Hypothalamus (tissue), 51 donors: ENCODE results near the gene RAD9A.
"Not testable (repeated sequence)": the region's sequence is repeated elsewhere in the genome, so short reads cannot be mapped to it uniquely, and the experiment has no call there.

ENCODE experiments used
- DNase-seq, 51 donors: peaks; one replicate each; lab custom pipeline; 2025; lab: John Stamatoyannopoulos, UW

Gene RAD9A

DNA sequence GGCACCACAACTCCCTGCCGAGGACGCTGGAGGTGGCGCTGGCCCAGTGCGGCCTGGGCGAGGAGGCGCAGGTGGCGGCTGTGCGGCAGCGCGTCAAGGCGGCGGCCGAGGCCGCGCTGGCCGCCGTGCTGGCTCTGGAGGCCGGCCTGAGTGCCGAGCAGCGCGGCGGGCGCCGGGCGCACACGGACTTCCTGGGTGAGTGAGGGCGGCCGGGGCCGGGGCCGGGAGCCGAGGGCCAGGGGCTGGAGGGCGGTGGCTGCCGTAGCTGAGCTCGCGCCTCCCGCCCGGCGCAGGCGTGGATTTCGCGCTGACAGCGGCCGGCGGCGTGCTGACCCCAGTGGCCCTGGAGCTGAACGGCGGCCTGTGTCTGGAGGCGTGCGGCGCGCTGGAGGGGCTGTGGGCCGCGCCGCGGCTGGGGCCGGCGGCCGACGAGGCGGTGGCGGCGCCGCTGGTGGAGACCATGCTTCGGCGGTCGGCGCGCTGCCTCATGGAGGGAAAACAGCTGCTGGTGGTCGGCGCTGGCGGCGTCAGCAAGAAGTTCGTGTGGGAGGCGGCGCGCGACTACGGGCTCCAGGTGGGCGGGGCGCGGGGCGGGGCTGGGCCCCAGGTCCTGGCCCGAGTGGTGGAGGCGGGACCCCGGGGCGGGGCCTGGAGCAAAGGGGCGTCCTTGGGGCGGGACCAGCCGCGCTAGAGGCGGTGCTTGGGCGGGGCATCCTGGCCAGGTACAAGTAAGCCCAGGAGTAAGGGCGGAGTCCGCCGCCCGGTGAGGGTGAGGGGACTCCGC, 29.1 kb downstream of the RAD9A start:
- peak in 50 of 51 donors; percentile 41 to 95 (median 85) for DNase-seq

DNA sequence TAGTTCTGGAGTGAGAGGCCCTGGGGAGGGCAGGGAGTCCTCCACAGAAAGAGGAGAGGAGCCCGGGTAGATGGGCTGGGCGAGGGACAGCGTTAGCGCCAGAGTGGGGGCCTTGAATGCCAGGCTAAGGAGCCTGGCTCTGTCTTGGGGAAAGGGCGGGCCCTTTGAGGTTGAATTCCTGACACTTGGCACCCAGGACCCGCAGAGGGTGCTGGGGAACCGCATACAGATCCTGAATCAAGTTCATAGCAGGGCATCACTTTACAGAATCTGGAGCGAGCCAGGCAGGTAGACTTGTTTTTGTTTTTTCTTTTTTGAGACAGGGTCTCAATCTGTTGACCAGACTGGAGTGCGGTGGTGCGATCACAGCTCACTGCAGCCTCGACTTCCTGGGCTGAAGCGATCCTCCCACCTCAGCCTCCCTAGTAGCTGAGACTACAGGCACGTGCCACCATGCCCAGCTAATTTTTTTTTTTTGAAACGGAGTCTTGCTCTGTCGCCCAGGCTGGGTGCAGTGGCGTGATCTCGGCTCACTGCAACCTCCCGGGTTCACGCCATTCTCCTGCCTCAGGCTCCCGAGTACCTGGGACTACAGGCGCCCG, 29.7 kb downstream of the RAD9A start:
- no peak for DNase-seq

DNA sequence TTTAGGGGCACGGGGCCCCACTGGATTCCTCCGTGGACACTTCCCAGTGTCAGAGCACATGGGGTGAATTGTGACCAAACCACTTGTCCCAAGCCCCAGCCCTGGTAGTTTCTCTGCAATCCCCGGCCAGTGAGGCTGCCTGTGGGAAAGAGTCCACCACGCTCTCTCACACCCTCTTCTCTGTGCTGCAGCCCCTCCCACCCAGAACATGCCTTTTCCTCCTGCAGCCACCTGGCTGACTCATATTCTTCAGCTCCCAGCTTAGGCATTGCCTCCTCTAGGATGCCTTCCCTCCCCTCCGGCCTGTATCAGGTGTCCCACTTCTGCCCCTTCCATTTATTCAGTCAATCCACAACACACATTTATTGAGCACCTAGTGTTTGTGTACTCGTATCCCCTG, 31.1 kb downstream of the RAD9A start:
- DNase-seq, result no peak

DNA sequence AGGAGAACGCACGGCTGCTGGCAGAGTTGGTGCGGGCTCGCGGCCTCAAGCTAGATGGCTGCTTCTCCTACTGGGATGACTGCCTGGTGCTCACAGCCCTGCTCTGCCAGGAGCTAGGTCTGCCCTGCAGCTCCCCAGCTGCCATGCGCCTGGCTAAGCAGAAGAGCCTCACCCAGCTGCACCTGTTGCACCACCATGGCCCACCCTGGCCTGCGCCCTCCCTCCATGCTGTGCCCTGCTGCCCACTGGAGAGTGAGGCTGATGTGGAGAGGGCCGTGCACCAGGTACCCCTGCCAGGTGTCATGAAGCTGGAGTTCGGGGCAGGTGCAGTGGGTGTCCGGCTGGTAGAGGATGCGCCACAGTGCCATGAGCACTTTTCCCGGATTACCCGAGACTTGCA, 31.7 kb downstream of the RAD9A start:
- no peak for DNase-seq

DNA sequence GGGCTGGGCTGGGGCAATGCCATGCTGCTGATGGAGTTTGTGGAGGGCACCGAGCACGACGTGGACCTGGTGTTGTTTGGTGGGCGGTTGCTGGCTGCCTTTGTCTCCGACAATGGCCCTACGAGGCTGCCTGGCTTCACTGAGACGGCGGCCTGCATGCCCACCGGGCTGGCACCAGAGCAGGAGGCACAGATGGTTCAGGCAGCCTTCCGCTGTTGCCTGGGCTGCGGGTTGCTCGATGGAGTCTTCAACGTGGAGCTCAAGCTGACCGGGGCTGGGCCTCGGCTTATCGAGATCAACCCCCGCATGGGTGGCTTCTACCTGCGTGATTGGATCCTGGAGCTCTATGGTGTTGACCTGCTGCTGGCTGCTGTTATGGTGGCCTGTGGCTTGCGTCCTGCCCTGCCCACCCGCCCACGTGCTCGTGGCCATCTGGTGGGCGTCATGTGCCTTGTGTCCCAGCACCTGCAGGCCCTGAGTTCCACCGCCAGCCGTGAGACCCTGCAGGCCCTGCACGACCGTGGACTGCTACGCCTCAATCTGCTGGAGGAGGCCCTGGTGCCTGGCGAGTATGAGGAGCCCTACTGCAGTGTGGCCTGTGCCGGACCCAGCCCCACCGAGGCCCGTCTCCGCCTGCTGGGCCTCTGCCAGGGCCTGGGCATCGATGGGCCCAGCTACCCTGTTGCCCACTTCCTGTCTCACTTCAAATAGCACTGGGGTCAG, 32.3 kb downstream of the RAD9A start:
- no peak for DNase-seq

DNA sequence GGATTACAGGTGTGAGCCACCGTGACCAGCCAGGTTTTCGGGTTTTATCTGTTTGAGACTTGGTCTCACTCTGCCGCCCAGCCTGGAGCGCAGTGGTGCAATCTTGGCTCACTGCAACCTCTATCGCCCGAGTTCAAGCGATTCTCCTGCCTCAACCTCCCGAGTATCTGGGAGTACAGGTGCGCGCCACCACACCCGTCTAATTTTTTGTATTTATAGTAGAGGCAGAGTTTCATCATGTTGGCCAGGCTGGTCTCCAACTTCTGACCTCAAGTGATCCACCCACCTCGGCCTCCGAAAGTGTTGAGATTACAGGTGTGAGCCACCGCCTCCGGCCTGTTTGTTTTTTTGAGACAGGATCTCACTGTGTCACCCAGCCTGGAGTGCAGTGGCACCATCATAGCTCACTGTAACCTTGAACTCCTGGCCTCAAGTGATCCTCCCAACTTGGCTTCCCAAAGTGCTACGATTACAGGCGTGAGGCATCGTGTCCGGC, 35.6 kb downstream of the RAD9A start:
- DNase-seq, result not testable (repeated sequence)

DNA sequence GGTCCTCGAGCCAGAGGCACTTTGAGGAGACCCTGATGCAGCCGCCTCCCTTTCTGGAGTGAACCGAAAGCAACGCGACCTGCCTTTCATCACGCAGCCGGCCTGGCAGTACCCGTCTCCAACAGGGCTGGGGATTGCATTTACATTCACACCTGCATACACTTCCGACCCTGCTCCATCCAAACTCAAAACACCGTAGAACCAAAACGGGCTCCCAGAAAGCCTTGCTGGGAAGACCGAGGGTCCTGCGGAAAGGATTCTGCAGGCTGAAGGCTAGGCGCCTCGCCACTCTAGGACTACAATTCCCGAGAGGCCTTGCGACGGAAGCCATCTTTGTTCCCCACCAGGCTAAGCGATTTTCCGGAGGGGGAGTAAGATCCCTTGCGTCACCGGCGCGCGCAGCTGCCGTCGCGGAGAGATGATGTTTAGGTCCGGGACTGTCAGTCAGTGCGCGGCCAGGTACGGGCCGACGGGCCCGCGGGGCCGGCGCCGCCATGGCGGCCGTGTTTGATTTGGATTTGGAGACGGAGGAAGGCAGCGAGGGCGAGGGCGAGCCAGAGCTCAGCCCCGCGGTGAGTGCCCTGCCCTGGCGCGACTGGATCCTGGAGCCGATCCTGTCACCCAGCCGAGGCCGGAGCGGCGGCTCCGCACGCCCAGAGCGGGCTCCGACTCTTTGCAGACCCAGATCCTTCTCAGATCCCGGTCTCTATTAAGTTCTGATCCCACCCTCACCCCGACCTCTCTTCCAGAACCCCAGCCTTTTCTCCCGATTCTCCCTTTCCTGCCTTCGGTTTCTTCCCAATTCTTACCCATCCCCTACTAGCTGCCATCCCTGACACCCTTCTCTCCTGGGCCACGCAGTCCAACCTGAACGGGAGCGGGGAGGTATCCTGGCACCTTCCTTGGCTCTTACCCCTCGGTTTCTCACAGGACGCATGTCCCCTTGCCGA, 36.5 kb downstream of the RAD9A start, which contains the start of gene RPS6KB2:
Gene RPS6KB2 (plus strand): TSS at position 443 of the 950 bp plus-strand sequence. CDS start 52 bp downstream, at position 495.
- DNase-seq, result peak; percentile 81 to 100 (median 97)

DNA sequence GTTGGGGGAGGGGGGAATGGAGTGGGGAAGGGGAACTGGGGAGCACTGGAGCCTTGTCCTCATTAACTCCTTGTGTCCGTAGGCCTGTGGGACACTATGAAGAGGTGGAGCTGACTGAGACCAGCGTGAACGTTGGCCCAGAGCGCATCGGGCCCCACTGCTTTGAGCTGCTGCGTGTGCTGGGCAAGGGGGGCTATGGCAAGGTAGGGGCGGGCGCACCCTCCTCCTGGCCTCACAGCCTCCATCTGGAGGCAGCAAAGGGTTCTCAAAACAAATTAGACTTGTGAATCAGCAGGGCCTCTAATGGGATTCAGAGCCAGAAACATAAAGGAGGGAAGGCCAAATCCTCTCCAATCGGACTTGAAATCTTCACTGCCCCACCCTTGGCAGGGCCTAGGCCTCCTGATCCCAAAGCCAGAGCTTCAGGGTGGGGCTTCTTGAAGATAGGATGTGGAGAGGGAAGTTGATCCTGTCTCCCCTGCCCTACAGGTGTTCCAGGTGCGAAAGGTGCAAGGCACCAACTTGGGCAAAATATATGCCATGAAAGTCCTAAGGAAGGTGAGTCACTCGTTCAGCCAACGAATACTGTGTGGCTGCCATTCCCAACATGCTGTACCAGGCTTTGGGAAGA, 37.4 kb downstream of the RAD9A start:
- no peak for DNase-seq

DNA sequence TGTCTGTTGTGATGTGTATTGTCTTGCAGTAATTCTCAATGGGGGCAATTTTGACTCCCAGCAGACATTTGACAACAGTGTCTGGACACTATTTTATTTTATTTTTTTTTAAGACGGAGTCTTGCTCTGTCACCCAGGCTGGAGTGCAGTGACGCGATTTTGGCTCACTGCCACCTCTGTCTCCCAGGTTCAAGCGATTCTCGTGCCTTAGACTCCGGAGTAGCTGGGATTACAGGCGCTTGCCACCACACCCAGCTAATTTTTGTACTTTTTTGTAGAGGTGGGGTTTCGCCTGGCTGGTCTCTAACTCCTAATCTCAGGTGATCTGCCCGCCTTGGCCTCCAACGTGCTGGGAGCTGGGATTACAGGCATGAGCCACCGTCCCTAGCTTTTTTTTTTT, 37.9 kb downstream of the RAD9A start:
- DNase-seq, result no peak

DNA sequence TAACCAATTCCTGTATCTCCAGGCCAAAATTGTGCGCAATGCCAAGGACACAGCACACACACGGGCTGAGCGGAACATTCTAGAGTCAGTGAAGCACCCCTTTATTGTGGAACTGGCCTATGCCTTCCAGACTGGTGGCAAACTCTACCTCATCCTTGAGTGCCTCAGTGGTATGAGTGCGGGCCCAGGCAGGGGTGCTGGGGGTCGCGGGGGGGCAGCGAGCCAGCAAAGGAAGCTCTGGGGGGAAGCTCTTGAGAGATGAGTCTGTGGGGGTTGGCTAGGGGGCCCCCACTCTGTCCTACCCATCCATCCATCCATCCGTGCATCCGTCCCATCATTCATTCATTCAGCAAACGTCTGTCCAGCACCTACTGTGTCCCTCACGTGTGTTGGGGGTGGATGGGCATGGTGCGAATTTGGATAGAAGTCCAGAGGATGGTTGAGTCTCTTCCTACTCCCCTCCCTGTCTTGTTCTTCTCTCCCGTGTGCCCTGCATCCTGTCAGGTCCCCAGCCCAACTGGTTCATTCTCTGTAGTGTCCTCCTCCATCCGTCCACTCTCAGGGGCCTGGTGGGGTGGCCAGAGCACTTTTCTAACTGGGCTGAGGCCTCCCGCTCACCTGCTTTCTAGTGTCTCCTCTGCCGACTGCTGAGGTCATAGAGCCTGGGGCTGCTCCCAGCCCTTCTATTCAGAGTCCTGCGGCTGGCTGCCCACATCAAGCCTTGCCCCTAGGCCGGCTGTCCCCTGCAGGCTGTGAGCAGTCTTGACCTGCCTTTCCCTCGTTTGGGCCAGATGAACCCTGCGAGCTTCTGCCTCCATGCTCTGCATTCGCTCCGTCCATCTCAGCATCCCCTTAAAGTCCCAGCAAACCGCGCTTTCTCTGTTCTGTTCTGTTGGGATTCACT, 39.8 kb downstream of the RAD9A start:
- no peak for DNase-seq

DNA sequence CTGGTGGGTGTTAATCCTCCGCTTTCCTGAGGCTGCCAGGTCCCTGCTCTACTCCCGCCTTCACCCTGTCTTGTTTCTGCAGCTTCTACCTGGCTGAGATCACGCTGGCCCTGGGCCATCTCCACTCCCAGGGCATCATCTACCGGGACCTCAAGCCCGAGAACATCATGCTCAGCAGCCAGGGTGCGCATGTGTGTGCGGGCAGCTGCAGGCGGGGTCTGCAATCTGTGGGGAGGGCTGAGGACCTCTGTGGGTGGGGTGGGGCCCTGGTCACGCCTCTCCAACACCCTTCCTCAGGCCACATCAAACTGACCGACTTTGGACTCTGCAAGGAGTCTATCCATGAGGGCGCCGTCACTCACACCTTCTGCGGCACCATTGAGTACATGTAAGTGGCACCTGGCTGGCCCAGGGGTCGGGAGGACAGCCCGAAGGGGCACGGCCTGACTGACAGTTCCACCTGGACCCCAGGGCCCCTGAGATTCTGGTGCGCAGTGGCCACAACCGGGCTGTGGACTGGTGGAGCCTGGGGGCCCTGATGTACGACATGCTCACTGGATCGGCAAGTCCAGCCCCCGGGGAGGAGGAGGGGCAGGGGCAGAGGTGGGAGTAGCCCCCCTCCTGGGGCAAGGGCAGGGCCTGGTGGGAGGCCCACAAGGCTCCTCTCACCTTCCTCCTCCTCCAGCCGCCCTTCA, 41.0 kb downstream of the RAD9A start:
- no peak for DNase-seq

DNA sequence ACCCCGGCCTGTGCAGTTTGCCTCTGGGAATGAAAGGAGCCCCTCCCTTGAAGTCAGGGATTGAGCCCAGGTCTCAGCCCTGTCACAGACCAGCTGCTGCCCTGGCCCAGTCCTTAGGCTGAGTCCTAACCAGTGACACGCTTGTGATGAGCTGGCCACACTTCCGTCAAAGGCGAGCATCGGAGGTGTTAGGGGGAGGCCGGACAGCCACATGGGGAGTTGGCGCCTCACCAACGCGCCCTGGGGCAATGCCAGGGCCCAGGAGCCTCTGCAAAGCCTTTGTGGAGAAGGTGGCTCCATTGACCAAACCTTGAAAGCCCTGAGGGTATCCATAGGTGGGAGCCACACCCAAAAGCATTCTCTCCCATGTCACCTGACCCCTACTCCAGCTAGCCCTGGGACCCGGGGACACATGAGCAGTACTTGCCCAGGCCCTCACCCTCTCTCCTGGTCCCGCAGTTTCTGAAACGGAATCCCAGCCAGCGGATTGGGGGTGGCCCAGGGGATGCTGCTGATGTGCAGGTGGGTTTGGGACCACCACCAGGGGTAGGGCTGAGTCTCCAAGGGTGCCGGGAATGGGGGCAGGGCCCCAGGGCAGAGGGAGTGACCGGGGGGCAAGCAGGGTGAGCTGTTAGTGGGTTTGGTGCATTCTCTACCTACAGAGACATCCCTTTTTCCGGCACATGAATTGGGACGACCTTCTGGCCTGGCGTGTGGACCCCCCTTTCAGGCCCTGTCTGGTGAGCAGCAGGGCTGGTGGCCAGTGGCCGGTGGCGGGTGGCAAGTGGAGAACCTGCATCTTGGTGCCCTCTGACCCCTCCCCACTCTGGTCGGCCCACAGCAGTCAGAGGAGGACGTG, 42.0 kb downstream of the RAD9A start:
- no peak for DNase-seq

DNA sequence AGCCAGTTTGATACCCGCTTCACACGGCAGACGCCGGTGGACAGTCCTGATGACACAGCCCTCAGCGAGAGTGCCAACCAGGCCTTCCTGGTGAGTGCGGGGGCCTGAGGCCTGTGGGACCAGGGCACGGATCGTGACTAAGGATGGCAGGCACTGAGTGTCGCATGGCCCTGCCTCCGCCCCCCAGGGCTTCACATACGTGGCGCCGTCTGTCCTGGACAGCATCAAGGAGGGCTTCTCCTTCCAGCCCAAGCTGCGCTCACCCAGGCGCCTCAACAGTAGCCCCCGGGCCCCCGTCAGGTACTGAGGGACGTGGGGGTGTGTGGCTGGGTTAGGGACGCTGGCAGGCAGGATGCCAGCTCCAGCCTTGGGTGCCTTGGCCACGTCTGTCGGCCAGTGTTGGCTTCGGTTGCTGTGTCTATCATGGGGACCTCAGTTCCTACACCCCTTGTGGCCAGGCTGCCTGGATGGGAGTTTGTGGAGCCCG, 42.7 kb downstream of the RAD9A start:
- no peak for DNase-seq

DNA sequence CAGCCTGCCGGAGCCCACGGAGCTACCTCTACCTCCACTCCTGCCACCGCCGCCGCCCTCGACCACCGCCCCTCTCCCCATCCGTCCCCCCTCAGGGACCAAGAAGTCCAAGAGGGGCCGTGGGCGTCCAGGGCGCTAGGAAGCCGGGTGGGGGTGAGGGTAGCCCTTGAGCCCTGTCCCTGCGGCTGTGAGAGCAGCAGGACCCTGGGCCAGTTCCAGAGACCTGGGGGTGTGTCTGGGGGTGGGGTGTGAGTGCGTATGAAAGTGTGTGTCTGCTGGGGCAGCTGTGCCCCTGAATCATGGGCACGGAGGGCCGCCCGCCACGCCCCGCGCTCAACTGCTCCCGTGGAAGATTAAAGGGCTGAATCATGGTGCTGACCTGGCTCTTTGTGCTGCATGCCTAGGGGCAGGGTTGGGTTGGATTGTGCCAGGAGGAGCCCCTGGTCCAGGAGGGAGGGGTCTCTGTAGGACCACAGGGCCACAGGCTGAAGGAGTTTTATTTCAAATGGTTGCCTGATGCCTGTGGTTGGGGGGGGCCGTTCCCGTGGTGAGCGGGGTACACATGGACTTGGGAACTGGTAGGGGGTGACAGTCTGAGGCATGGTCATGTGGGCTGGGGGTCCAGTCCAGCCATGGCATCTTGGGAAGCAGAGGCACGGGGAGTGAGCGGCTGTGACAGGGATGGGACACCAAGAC, 43.4 kb downstream of the RAD9A start:
- DNase-seq, result no peak

DNA sequence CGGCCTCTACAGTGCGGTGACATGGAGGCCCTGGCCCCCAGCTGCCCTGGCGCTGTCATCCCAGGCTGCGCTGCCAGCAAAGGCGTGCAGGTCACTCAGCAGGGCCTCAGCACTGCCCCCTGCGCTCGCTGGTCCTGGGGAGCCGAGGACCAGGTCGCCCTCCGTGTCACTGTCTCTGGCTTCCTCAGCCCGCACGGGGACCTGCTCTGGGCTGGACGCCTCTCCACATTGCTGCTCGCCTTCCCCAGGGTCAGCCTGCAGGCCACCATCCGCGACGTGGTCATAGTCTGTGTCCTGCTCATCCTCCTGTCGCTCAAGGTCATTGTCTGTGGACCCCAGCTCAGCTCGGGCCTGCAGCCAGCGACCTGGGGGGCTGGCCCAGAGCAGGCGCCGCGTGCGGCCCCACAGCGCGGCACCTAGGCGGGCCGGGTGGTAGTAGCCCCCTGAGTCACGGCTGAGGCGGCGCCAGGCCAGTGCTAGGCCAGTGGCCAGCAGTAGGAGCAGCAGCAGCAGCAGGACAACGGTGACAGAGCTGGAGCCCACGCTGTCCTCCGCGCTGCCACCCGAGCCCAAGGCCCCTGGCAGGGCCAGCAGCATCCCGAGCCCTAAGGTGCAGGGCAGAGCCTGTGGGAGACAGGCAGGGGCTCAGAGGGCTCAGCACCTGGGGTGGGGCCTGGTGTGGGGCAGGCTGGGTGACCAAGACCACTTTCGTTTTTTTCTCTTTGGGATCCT, 44.1 kb downstream of the RAD9A start:
- DNase-seq, result no peak
